GM04504 (cell line): Measurements from ENCODE around the gene LAMA1.

Experiments used
- DNase-seq: peaks from one replicate; pipeline ENCODE4 v3.0.0-alpha.2; 2012; ENCODE audit warnings: low read depth

The LAMA1 gene

GRCh38 chr18:7056026-7056425 is 61.6 kb downstream of the LAMA1 start:
- DNase-seq = no peak

GRCh38 chr18:7049951-7050350 is 67.6 kb downstream of the LAMA1 start:
- no peak for DNase-seq

- DNase-seq = no peak
Observed at GRCh38 chr18:7048081-7048480, 69.5 kb downstream of the LAMA1 start.

- DNase-seq = no peak
Observed at GRCh38 chr18:7047336-7047735, 70.3 kb downstream of the LAMA1 start.

GRCh38 chr18:7038330-7038851 is 79.2 kb downstream of the LAMA1 start:
- DNase-seq = peak; percentile 91

GRCh38 chr18:7037470-7037869 is 80.1 kb downstream of the LAMA1 start:
- no peak for DNase-seq

- DNase-seq = no peak
Observed at GRCh38 chr18:7035807-7036206, 81.8 kb downstream of the LAMA1 start.

GRCh38 chr18:7034924-7035323 is 82.7 kb downstream of the LAMA1 start:
- DNase-seq = no peak

- no peak for DNase-seq
Observed at GRCh38 chr18:7032537-7032936, 85.1 kb downstream of the LAMA1 start.

GRCh38 chr18:7028625-7029024 is 89.0 kb downstream of the LAMA1 start:
- DNase-seq = no peak

GRCh38 chr18:7025194-7025593 is 92.4 kb downstream of the LAMA1 start:
- no peak for DNase-seq

GRCh38 chr18:7023581-7023980 is 94.0 kb downstream of the LAMA1 start:
- no peak for DNase-seq

GRCh38 chr18:7023063-7023580 is 94.5 kb downstream of the LAMA1 start:
- no peak for DNase-seq

GRCh38 chr18:7021994-7022840 is 95.4 kb downstream of the LAMA1 start:
- DNase-seq = no peak

GRCh38 chr18:7020995-7021777 is 96.4 kb downstream of the LAMA1 start:
- DNase-seq = no peak

- no peak for DNase-seq
Observed at GRCh38 chr18:7017013-7017412, 100.6 kb downstream of the LAMA1 start.

- no peak for DNase-seq
Observed at GRCh38 chr18:7011142-7011541, 106.5 kb downstream of the LAMA1 start.

- DNase-seq = no peak
Observed at GRCh38 chr18:7004009-7004408, 113.6 kb downstream of the LAMA1 start.

GRCh38 chr18:7002107-7002506 is 115.5 kb downstream of the LAMA1 start:
- no peak for DNase-seq

- DNase-seq = peak; percentile 15
Observed at GRCh38 chr18:7000484-7001096, 117.0 kb downstream of the LAMA1 start.

- peak; percentile 24 for DNase-seq
Observed at GRCh38 chr18:6997808-6998207, 119.8 kb downstream of the LAMA1 start.

- peak; percentile 3 for DNase-seq
Observed at GRCh38 chr18:6994771-6995430, 122.7 kb downstream of the LAMA1 start.
